ENCODE data around the gene WASL.

Gene WASL

DNA sequence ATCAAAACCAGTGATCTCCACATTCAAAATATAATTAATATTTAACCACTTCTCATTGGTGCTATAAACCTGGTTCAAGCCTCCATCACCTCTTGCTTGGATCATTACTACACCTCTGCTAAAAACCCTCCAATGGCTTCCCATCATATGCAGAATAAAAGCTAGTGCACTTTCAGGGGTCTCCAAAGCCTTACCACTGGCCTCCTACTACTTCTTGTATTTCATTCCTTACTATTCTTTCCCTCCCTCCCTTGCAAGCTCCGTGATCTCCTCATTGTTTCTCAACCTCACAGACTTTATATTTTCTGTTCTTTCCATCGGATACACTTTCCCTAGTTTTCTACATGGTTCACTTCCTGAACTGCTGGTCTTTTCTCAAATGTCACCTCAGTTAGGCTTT is 61.6 kb downstream of the WASL start:
- no peak for DNase-seq

DNA sequence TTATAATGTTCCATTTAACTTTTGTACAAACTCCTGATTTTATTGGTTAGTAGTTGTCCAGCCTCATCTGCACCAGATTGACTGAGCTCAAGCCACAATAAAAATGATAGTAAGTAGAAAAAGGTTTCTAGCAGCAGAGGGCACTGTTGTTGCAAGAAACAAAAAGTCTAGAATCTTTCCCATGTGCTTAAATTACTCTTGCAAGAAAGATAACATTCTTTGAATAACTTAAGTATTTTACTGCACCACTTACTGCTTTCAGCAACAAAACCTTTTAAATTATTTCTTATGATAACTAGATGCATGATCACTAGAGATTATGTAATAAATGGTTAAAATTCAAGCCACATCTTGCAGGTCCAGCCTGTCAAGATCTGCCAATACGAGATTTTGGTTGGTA is 66.1 kb downstream of the WASL start:
- DNase-seq: no peak

DNA sequence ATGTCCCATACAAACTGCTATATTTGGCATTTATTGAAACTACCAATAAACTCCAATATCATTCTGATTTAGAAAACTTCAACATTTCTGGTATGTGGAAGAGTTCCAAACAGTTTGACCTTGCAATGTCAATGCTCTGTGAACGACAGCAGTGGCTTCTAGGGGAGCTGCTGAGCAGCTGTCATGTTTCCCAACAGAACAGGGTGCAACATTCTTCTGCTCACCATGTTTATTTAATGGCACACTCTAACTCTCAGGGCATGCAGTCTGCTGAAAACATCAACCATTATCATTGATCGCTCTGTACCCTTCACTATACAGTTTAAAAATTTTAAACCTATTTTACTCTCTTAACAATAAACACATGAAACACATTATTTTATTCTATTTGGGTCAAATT is 67.2 kb downstream of the WASL start:
- no peak for DNase-seq

DNA sequence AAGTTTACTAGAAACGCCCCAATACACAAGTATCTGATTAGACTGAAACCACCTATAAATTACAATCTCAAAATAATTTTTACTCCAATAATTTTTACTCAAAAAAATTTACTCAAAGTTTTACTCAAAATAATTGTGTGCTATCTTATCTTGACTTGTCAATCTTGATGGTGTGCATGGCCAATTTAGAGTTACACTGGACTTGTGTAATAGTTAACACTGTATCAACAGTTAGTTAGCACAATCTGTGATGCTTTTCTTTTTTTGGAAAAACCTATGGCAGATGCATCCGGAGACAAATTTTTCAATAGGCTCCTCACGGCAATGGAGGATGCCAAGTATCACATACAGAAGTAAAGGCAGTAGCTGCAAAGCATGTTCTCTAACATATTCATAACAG is 68.2 kb downstream of the WASL start:
- no peak for DNase-seq

DNA sequence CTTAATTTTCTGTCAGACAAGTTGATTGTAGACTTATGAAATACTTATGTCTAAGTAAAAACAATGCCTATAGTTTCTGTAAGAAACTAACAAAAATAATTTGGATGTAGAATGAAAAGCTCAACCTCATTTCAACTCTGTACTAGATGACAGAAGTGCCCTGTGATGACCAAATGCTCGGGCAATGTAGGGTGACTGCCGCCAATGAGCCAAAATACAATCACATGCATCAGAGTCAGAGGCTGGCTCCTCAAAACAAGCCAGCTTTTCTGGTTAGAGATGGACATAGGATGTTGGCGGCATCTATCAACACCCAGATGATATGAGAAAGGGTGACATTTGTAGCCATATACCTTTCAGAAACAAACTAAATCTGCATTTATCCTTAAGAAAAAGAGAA is 69.2 kb downstream of the WASL start:
- DNase-seq: no peak

DNA sequence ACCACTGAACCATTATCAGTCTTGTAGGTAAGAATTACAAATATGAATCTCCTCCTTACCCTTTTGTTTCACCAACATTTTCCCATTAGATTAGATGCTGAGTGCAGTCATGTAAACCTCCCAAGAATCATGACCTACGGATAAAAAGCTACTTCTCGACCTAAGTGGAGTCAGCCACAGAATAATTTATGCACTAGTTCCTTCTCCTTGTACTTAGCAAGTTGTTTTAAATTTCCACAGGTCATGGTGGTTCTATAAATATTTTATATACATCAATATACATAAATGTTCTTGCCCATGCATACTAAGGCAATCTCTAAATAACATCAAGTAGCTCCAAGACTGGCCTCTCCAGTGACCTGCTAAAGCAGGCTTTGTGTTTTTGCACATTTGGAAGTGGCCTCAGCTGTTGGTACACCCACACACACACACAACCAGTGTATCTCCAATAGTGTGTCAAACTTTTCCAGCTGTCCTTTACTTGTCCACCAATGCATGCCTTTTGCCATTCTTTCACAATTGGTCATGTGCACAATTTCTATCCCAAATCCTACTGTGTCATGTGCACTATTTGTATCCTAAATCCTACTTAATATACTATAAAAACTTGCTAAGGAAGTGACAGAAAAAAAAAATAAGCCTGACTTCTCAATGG is 71.6 kb downstream of the WASL start:
- DNase-seq: no peak

DNA sequence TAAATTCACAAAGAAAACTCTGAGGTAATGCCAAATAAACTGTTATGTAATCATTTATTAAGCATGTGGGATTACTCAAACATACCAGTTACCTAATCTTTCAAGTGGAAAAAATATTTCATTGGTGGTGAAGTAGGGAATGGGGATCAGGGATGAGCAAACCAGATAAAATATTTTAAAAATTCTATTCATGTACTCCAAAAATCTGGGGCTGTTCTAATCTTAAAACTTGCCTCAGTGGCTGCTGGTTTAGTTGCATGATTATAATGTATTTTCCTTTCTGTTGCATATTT is 73.7 kb downstream of the WASL start:
- DNase-seq: no peak

DNA sequence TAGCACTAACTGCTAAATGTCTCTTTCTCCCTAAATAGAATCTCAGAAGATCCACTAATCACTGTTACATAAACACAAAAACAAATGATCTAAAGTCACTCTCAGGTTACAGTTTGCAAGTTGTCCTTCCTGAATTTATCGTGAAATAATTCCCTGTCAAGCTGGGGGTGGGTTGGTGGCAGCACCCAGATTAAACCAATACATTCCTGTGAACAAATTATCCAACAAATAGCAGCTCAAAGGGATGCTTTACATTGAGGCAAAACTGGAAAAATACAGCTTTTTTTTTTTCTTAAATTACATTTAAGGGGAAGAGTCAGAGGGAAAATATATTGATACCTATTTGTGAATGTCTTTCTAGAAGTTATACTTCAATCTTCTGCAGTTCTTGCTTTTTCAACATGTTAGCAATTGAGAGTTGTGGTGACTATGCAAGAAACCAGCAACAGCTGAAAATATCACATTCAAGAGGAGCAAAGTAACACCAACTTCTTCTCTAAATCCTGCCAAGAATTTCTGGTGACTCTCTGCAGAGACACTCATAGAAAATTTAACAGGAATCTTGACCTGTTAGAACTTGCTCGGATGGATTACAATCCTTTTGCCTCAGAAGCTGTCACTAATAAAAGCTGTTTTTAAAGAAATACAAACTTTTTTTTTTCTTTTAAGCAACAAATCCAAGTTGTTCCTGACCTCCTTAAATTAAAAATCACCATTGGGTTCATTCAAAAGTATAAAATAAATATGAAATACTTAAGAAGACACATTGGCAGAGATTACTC is 74.2 kb downstream of the WASL start:
- DNase-seq: no peak

DNA sequence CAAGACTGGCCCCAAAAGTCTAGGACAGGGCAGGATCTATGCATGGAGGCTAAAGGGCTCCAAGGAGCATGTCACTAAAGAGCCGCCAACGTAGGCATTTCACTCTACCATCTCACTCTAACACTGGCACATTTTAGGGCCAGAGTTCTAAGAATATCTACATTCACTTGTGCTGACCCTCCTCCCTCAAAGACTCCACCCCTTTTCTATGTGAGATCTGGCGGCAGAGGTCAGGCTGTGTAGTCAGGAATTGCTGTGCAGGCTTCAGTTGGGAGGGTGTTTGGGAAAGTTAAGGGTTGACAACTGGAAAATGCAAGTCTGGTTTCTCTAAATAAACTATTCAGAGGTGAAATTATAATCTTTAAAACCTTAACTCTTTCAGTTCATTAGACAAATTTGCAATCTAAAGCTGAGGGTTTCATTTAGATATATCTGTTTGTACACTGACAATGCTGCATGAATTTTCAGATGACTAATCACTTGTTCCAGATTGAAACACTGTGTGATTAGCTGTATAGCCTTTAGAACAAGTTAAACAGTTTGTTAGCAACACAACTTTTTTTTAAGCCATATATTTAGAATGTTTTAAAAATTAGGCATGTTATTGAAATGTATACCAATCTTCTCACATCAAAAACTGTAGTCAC is 74.9 kb downstream of the WASL start:
- DNase-seq: no peak

DNA sequence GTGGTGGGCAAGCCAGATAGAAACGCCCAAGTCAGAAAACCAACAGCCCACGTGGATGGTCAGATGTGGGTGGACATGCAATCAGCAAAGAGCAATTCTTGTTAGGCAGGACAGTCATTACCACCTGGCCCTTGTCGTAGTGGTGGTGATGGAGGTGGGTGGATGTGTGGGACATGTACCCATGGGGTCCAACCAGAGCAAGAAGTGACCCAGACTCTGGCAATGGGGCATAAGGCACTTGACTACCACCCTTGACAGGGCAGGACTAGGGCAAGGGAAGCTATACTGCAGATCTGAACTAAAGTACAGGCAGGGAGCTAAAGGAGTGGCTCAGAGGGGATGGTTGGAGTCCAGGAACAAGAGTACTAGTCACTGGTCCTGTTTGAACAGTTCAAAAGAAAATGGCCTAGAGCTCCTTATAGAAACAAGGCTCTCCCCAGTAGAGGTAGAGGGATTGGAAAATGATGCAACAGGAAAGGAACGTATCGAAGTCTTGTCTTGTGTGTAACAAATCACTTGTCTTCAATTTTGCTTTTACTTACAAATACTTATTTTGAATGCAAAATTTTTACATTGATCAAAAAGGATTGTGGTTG is 75.6 kb downstream of the WASL start:
- no peak for DNase-seq

DNA sequence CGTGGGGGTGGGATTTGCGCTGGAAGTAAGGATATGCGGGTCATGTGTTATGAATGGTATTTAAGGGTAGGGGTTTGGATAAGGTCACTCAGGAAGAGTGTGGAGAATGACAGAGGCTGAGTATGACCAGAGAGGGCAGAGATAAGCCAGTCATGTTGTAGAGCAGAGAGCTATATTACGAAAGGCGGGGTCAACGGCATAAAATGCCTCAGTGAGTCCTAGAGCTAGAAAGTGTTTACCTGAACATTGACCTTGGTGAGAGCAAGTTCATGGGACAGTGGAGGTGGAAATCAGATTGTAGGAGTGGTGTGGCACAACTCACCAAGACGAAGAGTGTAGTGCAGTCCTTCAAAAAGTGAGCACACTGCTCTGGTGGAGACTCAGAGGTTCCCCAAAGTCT is 79.3 kb downstream of the WASL start:
- DNase-seq: no peak

DNA sequence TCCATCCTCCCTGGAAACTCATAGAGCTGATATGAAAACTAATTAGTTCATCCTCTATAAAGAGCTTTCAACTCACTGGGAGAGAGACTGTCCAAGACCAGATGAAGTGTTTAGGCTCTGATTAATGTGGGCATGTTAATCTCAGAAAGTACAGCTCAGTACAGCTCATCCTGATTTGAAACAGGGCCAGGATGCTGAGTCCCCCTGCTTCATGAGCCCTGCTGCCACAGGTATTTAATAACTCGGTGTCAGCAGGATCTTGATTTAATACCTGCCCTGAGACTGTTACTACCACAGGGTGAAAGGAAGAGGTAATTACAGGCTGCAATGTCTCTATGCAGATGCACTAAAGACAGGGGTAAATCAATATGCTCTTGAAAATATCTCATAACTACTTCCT is 82.3 kb downstream of the WASL start:
- DNase-seq: no peak

DNA sequence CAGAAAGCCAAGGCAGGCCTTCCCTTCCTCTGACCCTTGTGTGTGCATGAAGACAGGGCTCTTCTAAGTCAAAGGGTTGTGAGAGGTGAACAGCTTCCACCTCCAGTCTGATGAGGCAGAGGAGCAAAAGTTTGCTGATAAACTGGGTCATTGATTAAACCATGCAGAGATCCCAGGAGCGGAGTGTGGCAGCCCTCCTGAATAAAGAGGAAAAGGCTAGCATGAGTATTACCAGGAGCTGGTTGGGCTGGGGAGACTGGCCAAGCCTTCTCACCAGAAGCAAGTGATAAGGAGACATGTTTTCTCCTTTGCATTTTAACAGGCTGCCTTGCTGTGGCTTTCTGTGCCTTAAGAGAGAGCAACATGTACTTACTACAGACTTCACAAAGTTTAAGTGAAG is 82.9 kb downstream of the WASL start:
- DNase-seq: no peak

DNA sequence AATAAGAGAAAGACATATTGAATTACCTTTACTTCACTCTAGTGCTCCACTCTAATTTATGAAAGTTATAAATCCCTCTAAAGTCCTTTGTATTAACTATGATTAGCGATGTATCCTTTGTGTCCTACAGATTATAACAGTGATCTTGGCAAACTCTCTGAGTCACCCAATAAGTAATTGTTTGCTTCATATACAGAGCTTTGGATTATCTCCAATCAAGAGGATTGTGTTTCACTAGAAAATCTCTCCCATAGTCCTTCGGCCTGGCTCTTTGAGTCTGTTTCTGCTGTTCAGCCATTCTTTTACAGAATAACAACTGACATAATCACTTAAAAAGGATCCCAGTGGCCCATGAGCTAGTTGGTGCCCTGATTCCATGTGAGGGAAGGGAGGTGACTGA is 83.6 kb downstream of the WASL start:
- DNase-seq: no peak

DNA sequence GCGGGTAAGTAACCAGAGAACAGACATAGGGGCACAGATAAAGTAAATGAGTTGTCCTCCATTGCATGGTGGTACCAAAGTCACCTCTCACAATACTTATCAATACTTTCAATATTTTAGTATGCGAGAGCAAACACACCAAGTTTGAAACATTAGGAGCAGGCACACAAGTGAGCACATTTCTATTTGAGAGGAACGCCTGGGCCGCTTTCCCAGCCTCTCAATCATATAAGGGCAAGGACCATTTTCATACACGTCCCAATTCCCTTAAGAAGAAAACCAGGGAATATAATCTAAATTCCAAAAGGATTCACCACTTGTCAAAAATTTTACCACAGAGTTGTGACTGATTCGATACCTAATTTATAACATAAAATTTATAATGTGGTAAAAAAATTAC is 85.6 kb downstream of the WASL start:
- no peak for DNase-seq

DNA sequence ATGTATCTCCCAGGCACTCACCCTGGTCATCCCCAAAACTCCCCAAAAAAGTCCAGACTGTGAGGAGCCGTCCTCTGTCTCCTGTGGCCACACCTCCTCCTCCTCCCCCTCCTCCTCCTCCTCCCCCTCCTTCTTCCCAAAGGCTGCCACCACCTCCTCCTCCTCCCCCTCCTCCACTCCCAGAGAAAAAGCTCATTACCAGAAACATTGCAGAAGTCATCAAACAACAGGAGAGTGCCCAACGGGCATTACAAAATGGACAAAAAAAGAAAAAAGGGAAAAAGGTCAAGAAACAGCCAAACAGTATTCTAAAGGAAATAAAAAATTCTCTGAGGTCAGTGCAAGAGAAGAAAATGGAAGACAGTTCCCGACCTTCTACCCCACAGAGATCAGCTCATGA is 86.0 kb downstream of the WASL start:
- DNase-seq: no peak

DNA sequence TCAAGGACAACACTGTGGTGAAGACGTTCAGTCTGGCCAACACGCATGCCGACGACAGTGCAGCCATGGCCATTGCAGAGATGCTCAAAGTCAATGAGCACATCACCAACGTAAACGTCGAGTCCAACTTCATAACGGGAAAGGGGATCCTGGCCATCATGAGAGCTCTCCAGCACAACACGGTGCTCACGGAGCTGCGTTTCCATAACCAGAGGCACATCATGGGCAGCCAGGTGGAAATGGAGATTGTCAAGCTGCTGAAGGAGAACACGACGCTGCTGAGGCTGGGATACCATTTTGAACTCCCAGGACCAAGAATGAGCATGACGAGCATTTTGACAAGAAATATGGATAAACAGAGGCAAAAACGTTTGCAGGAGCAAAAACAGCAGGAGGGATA is 86.5 kb downstream of the WASL start:
- no peak for DNase-seq

DNA sequence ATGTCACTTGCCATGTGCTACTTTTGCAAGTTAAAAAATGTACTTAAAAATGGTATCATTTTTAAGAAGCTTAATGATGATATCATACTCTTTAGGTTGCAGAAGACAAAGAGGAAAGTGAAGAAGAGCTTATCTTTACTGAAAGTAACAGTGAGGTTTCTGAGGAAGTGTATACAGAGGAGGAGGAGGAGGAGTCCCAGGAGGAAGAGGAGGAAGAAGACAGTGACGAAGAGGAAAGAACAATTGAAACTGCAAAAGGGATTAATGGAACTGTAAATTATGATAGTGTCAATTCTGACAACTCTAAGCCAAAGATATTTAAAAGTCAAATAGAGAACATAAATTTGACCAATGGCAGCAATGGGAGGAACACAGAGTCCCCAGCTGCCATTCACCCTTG is 87.0 kb downstream of the WASL start:
- DNase-seq: no peak

DNA sequence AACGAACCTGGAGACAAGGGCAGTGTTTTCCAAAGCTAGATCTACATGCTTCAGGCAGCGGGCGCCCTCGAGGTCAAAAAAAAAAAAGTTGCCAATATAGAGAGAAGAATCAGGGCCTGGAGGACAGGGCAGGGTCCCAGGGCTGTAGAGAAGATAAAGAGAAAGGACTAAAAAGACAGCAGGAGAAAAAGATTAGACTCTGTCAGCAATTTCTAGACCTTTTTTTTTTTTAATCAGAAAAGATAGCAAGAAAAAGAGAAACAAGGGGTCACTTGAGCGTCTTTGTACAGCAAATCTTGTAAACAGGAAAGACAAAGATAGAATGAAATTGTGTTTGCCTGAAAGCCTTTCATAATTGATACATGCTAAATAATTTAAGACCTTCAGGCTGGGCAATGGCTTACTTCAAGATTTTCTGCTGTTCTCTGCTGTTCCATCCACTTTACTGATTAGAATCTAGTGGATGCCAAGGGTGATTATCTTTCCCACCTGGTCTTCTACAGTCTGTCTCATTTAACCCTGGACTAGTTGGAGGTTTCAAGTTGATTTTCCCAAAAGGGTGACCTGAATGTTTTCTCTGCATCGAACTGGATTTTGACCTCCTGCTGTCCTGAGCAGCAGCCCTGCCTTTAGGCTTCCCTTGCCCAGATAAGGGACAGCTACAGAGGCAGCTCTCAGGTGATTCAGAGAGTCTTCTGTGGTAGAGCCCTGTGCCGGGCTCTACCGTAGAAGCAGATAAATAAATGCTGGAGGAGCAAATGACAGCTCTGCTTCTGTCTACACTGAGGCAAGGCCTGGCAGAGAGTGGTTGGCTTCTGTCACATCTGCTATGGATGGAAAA is 88.1 kb downstream of the WASL start:
- no peak for DNase-seq

DNA sequence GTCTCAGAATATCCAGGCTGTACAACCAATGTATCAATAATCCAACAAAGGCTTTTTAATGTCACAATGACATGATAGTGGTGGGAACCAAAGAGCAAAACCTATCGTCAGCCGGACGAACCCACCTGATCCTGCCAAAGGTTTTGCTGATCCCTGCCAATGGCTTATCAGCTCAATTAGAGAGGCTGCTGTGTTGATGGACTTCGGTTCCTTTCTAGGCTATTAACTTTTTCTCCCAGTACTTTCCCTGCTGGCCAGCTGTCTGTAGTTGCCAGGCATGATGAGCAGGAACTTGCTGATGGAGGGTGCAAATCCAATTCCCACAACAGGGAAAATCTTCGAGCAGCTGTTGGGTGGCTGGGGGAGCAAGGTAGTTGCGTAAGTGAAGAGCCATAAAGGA is 90.8 kb downstream of the WASL start:
- DNase-seq: no peak

DNA sequence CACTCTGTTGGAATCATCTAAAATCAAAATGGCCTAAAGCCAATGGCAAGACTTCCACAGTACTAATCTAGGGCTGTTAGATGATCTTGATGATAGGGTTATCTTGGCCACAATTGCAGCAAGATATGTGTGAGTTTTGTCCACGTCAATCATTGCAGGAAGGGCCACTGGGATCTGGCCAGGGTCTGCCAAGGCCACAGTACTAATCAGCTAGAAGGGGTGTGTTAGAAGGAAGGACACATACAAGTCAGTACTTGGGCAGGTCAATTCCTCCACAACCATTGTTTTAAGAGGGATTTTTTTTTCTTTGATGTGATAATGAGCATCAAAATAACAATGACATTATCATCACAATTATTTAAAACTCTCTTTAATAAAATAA is 91.5 kb downstream of the WASL start:
- no peak for DNase-seq

DNA sequence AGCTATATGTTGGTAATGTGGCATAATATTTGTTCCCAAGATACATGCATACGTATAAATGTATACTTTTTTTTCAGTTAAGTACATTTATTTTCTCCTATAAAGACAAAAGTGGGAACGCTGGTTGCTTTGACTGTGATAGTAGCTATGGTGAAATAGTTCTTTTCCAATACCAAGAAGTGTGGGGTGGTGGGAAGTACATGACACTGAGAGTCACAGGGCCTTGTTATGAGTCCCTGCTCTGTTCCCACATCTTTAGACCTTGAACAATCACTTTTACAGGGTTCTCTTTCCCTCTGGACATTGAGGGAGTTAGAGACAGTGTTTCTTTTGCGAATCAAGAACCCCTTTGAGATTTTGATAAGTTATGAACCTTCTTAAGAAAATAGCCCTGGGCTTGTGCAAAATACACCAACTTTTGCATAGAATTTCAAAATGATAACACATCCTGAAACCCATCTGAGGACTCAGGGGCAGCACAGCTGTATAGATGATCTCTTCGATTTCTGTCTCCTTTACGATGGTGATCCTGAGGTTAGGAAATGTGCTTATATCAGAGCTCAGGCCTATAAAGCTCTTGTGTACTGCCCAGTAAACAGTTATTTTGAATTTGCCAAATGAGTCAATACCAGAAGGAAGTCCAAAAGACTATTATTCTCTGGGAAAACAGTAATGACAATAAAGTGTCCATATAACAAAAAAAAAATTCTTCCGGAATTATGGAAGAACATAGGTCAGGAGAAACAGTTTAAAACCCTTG is 92.1 kb downstream of the WASL start:
- DNase-seq: no peak

DNA sequence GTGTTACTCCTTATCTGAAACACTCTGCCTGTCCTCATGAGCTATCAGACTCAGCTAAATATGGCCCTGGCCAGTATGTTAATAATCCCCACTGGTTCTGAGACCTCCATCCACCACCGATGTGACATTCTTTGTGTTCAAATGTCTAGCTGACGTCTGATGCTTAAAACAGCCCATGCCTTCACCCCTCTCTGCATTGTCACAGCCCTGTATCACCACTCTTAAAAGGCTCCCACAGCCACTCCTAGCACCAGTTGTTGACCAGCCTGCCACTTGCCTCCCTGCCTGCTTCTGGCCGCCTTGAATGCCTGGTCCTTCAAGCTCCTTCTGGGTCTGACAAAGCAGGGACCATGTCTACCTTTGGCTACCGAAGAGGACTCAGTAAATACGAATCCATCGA is 93.2 kb downstream of the WASL start, which contains the start of gene LMOD2:
LMOD2 (plus strand) TSS at position 253 of the 400 bp plus-strand sequence; CDS start at position 351, 98 bp downstream.
- no peak for DNase-seq
